ENCODE results near the gene GPNMB.

DNA sequence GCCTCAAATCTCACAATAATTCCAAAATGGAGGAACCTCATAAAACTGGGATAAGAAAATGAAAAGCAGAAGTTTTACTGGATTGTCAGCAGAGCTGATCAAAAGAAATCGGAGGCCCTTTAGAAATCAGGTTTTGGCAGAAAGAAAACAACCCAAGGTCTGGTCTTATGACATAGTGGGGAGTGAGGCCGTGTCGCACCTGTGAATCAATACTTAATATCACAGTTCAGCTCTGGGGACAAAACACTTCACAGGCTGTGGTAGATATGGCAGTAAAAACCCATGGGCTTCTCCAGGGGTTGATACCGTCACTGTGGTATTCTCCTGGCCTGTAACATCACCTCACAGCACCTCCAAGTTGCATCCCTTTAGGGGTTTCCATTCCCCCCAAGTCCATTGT is 46.0 kb downstream of the GPNMB start:
- TF ChIP-seq, protein P1, sequence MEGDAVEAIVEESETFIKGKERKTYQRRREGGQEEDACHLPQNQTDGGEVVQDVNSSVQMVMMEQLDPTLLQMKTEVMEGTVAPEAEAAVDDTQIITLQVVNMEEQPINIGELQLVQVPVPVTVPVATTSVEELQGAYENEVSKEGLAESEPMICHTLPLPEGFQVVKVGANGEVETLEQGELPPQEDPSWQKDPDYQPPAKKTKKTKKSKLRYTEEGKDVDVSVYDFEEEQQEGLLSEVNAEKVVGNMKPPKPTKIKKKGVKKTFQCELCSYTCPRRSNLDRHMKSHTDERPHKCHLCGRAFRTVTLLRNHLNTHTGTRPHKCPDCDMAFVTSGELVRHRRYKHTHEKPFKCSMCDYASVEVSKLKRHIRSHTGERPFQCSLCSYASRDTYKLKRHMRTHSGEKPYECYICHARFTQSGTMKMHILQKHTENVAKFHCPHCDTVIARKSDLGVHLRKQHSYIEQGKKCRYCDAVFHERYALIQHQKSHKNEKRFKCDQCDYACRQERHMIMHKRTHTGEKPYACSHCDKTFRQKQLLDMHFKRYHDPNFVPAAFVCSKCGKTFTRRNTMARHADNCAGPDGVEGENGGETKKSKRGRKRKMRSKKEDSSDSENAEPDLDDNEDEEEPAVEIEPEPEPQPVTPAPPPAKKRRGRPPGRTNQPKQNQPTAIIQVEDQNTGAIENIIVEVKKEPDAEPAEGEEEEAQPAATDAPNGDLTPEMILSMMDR (IDR thresholded peaks at IDR 0.05), result no peak
- TF ChIP-seq EP300 (IDR thresholded peaks at IDR 0.05) (no peak), POLR2AphosphoS5 (IDR thresholded peaks at IDR 0.05) (no peak), POLR2A (IDR thresholded peaks at IDR 0.05) (no peak)
